ENCODE measurements around the gene MAN2B2.

MAN2B2 gene

GRCh38 chr4:6568148-6568547 is 6.8 kb upstream of the MAN2B2 start:
- no peak for DNase-seq

DNA sequence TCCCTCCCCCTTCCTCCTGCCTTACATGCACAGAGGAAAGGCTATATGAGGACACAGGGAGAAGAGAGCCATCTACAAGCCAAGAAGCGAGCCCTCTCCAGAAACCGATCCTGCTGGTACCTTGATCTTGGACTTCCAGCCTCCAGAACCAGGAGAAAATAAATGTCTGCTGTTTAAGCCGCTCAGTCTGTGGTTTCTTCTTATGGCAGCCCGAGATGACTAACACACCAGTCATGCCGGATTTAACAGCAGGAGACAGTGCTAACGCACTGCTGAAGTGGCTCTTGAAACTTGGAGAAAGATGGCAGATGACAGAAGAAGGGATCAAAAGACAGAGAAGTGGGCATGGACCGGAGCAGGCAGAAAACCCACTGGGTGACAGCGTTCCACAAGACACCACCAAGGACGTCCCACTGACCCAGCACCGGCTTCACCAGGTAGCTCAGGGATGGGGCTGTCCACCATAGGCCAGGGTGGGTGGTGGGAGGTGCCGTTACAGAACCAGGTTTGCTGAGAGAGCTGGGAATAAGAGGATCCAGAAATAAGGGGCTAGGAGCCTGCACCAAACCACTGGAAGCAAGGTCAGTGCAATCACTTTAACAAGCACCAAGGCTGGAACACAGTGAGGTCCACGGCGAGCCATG is 6.2 kb upstream of the MAN2B2 start:
- DNase-seq, result no peak

- DNase-seq, result no peak
These were observed 3.4 kb upstream of the MAN2B2 start for GRCh38 chr4:6571608-6572007.

GRCh38 chr4:6573551-6573950 is 1.4 kb upstream of the MAN2B2 start:
- DNase-seq, result no peak

GRCh38 chr4:6573986-6574746 is 823 bp upstream of the MAN2B2 start:
- no peak for DNase-seq

DNA sequence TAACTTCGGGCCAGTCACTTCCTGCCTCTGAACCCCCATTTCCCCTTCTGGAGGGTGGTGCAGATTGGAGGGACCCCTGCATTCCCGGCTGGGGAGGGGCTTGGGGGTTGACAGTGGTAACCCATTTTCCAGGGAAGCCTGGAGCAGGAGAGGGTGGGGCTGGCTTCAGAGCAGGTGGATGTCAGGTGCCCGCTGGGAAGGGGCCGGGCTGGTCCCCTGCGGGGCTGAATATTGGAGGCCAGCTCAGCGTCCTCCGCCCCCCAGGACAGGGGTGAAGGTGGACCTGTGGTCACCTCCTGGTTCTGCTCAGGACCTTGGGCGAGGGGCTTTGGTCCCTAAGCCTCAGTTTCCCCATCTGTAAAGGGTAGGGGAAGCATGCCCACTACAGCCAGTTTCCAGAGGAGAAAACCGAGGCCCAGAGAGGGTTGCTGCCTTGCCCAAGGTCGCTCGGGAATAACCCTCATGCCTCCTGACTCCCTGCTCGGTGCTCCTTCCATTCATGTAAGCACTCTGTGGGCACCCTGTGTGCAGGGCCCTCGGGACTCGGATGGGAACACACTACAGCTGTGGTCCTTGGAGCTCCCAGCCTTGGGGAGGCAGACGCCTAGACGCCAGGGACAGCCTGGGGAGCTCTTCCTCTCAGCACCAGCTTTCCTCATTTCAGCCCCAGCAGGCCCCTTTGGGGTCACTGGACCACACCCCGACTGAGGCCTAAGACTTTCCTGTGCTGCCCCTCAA is 683 bp downstream of the MAN2B2 start:
- DNase-seq, result no peak

DNA sequence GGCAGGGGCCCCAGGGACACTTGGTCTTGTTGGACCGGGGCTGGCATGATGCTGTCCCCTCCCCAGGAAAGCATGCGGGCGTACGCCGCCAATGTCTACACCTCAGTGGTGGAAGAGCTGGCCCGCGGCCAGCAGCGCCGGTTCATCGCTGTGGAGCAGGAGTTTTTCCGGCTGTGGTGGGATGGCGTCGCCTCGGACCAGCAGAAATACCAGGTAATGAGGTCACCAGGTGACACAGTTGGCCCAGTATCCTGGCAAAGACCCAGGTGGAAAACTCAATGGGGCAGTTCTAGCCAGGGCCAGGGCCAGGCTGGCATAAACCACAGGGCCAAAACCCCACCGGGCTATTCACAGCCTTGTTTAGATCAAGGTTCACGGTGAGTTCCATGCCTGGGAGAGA is 1.5 kb downstream of the MAN2B2 start:
- no peak for DNase-seq

DNA sequence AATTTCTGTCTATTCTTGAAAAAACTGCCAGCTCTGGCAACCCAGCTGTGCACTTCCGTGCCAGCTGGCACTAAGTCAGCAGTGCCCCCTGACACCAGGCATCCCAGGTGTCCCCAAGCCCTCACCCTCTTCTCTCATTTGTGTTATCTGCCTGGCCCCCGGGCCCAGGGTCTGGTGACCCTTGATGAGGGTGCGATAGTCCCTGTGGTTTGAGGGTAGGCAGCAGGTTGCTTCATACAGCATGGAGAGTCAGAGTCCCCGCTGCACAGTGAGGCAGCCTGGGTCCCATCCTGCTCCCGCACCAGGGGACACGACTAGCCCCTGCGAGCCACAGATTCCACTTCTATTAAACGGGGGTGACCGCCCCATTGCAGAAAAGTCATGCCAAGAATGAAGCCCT is 1.9 kb downstream of the MAN2B2 start:
- DNase-seq, result no peak

DNA sequence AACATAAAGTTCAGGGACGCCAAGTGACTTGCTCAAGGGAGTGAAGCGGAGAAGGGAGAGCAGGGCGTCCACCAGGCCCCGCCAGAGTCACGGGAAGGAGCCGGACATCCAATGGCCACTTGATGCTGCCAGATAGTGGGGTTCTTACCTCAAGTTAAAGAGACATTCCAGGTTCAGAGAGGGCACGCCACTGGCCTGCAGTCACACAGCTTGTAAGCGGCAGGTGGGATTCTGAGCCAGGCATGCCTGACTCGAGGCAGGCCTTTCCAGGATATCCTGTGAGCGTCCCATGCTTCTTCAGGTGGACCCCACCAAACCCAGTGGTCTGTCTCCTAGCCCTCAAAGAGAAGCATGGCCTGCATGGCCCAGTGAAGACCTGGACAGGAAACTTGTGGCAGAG is 2.4 kb downstream of the MAN2B2 start:
- no peak for DNase-seq

GRCh38 chr4:6578221-6578620 is 3.2 kb downstream of the MAN2B2 start:
- no peak for DNase-seq

DNA sequence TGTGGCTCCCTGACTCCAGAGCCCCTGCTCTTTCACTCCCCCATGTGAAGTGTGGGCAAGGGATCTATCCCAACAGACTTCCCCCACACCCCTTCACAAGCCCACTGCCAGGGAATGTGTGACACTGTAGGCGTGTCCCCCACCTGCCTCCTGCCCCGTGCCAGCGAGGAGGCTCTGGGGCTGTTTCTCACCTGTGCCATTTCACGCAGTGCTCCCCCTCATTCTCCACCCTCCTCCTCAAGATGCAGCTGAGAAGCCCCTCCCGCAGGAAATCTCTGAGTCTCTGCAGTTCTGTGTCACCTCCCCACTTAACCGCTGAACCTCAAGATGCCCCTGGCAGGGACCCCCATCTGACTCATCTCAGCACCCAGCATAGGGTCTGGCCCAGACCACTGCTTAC is 5.4 kb downstream of the MAN2B2 start:
- DNase-seq, result no peak

- DNase-seq, result no peak
These were observed 6.7 kb downstream of the MAN2B2 start for GRCh38 chr4:6581566-6582121.

- DNase-seq, result no peak
These were observed 8.0 kb downstream of the MAN2B2 start for GRCh38 chr4:6582889-6583490.

GRCh38 chr4:6584865-6585264 is 9.9 kb downstream of the MAN2B2 start:
- DNase-seq, result no peak

- DNase-seq, result no peak
These were observed 11.8 kb downstream of the MAN2B2 start for GRCh38 chr4:6586715-6587325.

GRCh38 chr4:6589444-6589843 is 14.5 kb downstream of the MAN2B2 start:
- DNase-seq, result no peak

- no peak for DNase-seq
These were observed 16.3 kb downstream of the MAN2B2 start for GRCh38 chr4:6591313-6591712.

DNA sequence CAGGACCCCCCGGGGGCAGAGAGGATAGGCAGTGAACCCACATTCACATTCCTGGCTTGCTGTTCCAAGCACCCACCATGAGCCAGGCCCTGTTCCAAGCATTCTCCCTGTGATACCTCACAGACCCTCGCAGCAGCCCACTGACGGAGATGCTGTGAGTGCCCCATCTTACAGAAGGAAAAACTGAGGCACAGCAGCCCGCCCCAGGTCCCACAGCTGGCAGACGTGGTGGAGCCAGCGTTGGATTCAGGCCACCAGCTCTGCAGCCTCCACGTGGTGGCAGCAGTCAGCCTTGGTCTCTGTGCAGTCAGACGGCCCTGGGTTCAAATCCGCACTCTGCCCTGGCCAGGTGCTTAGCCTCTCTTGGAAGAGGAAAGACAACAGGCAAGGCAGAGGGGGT is 16.8 kb downstream of the MAN2B2 start:
- DNase-seq, result no peak

DNA sequence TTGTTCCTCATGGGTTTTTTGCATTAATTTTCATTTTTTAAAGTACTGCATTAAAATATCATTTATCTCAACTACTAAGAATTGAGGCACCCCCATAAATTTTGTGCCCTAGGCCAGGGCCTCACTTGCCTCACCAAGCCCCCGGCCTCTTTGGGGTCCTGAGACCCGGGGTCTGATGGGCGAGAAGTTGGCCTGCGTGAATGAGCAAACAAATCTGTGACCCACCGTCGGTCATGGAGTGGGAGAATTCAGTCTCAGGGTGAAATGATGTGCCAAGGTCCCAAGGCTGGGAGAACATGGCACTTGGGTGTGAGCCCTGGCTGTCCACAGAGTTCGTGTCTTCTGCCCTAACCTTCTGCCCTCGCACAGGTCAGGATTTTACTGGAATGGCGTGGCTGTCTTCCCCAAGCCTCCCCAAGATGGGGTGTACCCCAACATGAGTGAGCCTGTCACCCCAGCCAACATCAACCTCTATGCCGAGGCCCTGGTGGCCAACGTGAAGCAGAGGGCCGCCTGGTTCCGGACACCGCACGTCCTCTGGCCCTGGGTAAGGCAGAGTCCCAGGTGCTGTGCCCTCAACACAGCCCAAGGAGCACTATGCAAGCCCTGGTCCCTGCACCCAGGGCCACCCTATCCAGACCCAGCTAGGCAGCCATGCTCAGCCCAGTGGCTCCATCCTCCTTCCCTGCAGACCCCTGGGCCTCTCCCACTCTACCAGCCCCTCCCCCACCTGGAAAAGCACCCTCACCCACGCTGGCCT is 18.0 kb downstream of the MAN2B2 start:
- DNase-seq, result no peak

DNA sequence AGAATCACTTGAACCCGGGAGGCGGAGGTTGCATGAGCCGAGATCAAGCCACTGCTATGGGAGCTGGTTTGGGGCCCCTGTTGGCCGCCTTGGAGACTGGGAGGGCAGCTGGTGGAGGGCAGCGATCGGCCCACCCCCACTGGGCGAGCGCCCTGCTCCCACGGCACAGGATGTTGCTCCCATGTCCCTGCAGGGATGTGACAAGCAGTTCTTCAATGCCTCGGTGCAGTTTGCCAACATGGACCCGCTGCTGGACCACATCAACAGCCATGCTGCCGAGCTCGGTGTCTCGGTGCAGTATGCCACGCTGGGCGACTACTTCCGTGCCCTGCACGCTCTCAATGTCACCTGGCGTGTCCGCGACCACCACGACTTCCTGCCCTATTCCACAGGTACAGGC is 19.4 kb downstream of the MAN2B2 start:
- no peak for DNase-seq

DNA sequence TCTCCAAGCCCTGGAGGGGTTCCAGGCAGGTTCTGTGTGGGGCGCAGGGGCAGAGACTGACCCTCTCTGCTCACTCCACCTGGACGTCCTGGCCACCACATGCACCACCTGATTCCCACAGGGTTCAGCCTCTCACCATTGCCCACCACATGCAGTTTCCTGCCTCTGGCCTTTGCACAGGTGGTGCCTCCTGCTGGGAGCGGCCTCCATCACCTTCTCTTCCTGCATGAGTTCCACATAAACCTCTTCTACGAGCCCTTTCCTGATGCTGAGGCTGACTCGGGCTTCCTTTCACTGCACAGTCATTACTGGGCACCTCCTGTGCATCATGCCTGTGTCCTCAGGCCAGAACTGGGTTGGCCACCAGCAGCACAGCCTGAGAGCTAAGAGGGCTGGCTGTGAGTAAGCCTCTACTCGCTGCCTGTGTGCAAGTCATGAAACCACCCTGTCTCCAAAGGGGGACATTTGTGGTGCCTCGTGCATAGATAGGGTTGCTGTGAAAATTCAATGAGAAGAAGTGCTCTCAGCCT is 19.9 kb downstream of the MAN2B2 start:
- DNase-seq, result no peak
